HG02623 (cell line): ENCODE measurements around the gene CD151.

Source experiments
- ATAC-seq: cut with Tn5 transposase; IDR thresholded peaks from one replicate; pipeline ENCODE4 v1.9.1; 2021; ENCODE audit warnings: moderate library complexity; ENCODE audit not compliant: unreplicated experiment

Gene CD151

DNA sequence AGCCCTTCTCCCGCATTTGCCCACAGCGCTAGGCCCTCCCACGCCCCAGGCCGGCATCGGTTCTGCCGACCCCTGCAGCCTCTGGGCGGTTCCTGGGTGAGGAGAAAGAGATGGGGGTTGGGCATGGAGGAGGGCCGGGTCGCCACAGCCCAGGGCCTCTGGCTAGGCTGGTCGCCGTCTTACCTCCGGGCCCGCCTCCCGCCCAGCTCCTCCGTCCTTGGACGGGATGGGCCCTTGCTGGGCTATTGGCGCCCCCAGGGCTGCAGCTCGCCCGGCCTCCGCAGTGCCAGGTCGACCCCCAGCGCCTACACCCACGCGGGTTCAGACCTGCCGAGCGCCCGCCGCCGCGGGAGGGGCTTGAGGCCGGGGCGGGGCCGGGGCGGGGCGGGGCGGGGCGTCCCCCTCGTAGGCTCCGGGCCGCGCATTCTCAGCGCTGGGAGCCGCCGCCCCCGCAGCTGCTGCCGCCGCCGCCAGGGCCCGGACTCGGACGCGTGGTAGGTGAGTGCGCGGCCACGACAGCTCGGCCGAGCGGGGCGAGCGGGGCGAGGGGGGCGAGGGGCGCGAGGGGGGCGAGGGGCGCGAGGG, at the start of gene CD151:
TSS of gene CD151 (plus strand) at position 424 of the 585 bp plus-strand sequence. CDS start 3,118 bp downstream, outside the sequence.
- no peak for ATAC-seq

GRCh38 chr11:783581-784015, 49.2 kb upstream of the CD151 start:
- no peak for ATAC-seq

GRCh38 chr11:786235-787083, 46.3 kb upstream of the CD151 start:
- ATAC-seq, result no peak

- ATAC-seq, result no peak
Measured at GRCh38 chr11:787084-787675, 45.6 kb upstream of the CD151 start.

- no peak for ATAC-seq
Measured at GRCh38 chr11:788009-788640, 44.6 kb upstream of the CD151 start.

- ATAC-seq, result no peak
Measured at GRCh38 chr11:788953-789940, 43.5 kb upstream of the CD151 start.

- ATAC-seq, result no peak
Measured at GRCh38 chr11:789943-790342, 42.8 kb upstream of the CD151 start, which contains the start of gene CEND1. Gene CEND1 (minus strand): TSS chr11:790090. CDS start chr11:788576, 1,514 bp downstream.

- no peak for ATAC-seq
Measured at GRCh38 chr11:790721-791564, 41.8 kb upstream of the CD151 start.

DNA sequence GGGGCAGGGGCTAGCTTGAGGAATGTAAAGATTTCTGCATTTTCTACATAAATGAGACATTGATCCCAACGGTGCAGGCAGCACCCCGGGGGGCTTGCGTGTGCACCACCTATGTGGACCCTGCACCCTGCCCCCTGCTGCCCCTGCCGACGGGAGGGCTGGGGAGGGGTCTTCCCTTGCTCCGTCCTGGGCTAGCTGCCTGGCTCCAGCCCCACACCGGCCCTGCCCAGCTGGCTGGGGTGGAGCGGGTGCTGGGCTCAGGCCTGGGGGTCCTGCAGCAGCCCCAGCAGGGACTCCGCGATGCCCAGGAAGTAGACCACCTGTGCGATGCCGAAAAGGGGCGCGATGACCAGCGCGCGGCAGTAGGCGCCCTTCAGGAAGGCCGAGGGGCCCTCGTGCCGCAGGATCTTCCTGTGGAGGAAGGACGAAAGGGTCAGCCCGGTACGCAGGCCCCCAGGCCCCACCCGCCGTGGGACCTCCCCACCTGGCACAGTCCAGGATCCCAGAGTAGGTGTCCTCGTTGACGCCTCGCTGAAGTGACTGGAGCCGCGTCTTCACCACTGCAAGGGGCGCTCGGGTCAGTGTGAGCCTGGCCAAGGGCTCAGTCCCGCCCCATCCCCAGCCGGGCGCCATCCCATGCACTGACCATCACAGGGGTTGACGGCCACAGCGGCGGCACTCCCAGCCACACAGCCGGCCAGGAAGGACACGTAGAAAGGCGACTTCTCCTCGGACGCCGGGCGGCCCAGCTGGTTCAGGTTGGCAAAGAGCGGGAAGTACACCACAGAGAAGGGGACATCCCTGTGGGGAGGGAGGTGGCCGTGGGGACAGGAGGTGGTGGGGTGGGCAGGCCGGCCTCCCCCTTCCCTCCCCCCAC, 40.9 kb upstream of the CD151 start:
- ATAC-seq, result no peak

GRCh38 chr11:792535-792821, 40.3 kb upstream of the CD151 start:
- ATAC-seq, result no peak

DNA sequence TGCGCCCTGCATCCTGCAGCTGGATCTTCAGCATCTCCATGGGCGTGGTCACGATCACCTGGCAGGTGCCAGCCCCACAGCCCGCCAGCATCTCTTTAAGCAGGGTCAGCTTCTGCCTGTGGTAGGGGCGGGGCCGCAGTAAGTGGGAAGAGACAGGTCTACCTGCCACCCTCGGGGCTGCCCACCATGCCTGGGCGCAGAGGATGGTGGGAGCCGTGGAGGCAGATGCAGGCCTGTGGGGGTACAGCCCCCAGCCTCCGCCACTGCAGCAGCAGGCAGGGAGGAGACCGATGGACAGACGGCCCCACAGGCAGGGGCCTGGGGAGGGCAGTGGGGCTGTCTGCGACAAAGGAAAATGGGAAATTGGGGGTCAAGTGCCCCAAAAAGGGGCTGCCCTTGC, 39.9 kb upstream of the CD151 start:
- ATAC-seq, result no peak

- ATAC-seq, result no peak
Measured at GRCh38 chr11:793556-793955, 39.2 kb upstream of the CD151 start.

DNA sequence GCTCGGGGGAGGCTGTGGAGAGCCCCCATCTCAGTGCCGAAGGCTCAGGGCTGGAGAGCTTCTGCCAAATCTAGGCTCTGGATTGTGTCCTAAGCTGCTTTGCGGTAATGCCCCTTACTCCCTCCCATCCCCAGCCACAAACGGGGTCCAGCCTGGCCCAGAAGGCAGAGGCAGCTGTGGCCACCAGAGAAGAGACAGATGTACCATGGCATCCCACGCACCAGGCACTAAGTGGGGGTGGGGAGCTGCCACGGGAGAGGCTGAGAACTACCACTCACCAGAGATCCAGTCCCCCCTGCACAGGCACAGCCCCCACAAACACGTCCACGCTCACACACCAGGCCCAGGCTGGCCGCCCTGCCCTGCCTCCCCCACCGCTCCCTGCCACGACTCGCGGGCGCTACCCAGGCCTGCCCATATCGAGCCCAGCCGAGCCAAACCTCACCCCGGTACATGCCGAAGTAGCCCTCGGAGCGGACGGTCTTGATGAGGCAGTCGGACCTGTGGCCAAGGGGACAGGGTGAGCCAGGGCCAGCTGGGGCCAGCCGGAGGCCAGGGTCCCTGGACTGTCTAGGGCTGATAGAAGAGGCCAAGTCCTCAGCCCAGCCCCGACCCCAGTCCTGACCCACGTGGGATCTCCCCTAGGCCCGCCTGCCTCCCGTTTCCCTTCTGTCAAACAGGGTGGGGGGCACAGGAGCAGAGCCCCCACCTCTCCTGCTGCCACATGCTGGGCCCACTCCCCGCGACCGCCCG, 38.6 kb upstream of the CD151 start:
- ATAC-seq, result no peak

DNA sequence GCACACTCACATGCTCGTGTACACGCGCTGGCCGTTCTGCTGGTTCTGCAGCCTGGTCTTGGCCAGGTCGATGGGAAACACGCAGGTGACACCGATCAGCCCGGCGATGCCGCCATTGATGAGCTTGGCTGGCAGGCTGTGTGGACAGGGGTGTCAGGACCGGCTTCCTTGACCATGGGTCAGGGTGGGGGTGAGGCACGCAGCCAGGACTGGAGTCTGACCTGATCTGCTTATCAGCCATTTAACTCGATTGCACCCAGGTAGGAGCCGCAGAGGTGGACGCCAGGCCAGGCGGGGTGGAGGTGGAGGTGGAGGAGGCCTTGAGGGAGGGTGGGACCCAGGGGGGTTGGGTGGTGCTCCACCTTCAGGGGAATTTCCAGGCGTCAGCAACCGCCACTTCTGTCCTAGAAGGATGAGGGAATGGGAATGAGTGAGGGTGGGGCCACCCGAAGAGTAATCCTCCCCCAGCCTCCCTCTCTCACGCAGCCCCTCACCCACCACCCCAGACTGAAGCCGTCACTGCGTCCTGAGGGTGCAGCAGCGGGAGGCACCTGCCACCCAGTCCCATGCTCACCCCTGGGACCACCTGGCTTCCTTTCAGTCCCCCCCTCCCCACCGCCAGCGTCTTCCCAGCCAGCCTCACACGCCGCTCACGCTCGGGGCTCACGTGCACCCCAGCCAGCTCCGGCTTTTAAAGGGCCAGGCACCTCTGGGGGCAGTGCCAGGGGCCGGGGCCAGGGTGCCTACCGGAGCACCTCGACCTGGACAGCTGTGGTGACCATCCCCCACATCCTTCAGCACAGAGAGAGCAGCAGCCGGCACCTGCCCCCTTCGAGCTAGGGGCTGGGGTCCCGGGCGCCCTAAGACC, 37.8 kb upstream of the CD151 start:
- ATAC-seq, result no peak

- no peak for ATAC-seq
Measured at GRCh38 chr11:795634-796564, 36.9 kb upstream of the CD151 start.
